ENCODE measurements around the gene GRAMD4.
A peak's percentile ranks its signal among the peaks of the same experiment; 100 is the strongest.

Gene GRAMD4

DNA sequence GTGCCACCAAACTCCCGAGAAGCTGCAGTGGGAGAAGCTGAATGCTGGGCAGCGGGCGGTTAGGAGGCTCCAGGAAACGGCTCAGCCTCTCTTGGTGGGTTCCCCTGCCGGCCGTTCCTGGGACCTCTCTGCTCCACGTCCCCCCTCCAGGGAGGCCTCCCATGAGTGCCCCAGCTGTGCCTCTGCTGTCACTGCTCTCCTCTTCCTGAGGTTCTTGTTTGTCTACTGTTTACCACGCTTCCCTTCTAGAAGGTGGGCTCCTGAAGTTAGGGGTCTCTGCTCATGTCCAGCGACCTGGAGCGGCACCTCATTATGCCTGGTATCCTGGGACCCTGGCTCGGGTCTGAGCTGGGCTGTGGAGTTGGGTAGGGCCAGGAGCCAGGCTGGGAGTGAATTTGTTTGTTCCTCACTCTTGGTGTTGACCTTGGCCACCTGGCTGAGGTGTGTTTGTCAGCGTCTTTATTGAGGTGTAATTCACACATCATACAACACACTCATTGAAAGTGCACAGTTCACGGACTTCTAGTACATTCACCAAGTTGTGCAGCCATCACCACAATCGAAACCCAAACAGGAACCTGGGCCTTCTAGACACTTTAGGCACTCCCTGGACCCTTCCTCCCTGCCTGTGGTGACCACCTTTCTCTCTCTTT is 37.8 kb upstream of the GRAMD4 start:
- DNase-seq (ENCODE audit: insufficient read length, low spot score) (no peak), FAIRE-seq (peak; percentile 28)
- TF ChIP-seq POLR2A (IDR thresholded peaks at IDR 0.05; ENCODE audit: low read depth, low read length) (no peak), TAF1 (IDR thresholded peaks at IDR 0.05; ENCODE audit: low read depth, low read length) (no peak), POU2F2 (IDR thresholded peaks at IDR 0.05; ENCODE audit: low read depth, low read length) (no peak), SPI1 (IDR thresholded peaks at IDR 0.05; ENCODE audit: low read depth, low read length) (0 out of 2 replicates have a peak, but pooled peaks have one; percentile 3)

DNA sequence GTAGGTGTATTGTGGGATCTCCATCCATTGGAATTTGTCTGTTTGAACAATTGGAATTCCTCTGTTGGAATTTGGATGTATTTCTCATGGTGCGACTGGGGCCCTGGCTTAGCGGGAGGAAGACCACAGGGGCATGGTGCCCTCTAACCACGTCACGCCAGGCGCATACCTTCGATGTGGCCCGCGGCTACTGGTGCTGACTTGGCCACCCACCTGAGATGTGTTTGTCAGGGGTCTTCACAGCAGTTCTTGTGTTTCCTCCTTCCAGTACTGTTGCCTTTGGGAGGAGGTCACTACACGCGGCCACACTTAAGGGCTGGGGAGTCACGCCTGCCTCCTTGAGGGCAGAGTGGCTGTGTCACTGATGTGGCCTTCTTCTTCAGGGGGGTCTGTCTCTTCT is 36.6 kb upstream of the GRAMD4 start:
- no peak for TF ChIP-seq POLR2AphosphoS5 (IDR thresholded peaks at IDR 0.05; ENCODE audit: low read depth, low read length)
- TF ChIP-seq POLR2A (IDR thresholded peaks at IDR 0.05; ENCODE audit: low read depth, low read length) = no peak
- FAIRE-seq (no peak), DNase-seq (ENCODE audit: insufficient read length, low spot score) (no peak)

DNA sequence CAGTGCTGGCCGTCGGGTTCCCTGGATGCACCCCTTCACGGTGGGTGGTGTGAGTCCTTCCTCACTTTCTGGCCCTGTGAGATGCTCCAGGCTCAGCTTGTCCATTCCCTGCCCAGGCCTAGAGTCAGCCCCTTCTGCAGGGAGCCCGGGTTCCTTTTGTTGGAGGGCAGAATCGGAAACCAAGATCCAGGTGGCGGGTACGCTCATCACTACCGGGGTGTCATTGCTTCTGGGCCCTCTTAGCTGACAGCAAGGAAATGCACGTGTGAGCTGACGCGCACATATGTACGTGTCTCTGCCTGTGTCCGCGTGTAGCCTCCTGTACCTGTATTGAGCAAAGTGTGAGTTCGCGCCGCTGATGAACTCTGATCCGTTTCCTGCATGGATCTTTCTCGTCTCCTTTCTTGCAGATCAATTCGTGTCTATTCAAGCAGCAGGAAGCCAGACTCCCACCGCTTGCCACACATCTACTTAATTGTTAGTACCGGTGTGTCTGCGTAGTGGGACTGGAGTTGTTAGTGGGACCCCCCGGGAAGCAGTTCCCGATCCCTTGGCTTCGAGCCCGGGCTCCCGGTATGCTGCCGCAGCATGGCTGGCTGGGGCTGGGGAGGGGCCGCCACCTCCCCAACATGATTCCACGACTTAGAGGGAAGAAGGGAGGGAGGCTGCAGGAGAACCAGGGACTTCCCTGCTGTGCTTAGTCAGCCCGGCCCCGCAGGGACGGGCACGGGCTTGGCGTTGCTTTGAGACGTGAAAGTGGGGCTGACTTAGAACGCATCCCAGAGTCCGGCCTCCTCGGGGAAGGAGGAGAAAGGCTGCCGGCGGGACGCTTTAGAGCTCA is 35.9 kb upstream of the GRAMD4 start:
- no peak for DNase-seq (ENCODE audit: insufficient read length, low spot score)
- TF ChIP-seq POLR2A (IDR thresholded peaks at IDR 0.05; ENCODE audit: low read depth, low read length) (no peak), POU2F2 (IDR thresholded peaks at IDR 0.05; ENCODE audit: low read depth, low read length) (no peak), SPI1 (IDR thresholded peaks at IDR 0.05; ENCODE audit: low read depth, low read length) (no peak), POLR2AphosphoS5 (IDR thresholded peaks at IDR 0.05; ENCODE audit: low read depth, low read length) (no peak), PAX5 (IDR thresholded peaks at IDR 0.05; ENCODE audit: insufficient read depth, low read length, severe bottlenecking) (no peak), TAF1 (IDR thresholded peaks at IDR 0.05; ENCODE audit: low read depth, low read length) (no peak)
- FAIRE-seq = peak; percentile 33

DNA sequence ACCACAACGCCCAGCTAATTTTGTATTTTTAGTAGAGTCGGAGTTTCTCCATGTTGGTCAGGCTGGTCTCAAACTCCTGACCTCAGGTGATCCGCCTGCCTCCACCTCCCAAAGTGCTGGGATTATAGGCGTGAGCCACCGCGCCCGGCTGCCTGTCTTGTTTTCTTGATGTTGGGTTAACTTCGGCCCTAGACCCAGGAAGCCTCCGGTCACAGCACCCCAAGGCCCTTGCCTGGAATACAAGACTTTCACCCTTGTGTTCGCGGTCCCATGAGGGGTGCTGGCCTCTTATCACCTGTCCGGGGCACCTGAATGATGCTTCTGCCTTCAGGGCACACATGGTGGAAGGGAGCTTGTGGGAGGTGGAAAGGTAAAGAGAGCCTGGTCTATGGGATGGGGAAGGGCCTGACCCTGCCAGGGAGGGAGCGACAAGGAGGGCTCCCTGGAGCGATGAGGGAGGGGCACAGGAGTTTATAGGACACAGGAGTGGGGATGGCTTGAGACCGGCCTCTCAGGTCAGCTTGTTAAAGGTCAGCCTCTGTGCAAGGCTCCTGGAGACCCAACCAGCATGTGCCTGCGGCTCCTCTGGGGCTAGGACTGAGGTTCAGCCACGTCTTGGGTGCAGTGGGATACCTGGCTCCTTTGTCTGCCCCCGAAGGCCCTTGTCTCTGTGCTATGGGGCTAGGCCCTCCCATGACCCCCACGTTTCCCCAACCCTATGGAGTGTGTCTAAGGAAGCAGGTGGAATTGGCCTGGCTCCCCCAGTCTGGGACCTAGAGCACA is 34.7 kb upstream of the GRAMD4 start:
- FAIRE-seq = no peak
- DNase-seq (ENCODE audit: insufficient read length, low spot score) = no peak
- TF ChIP-seq POLR2AphosphoS5 (IDR thresholded peaks at IDR 0.05; ENCODE audit: low read depth, low read length) = no peak
- no peak for TF ChIP-seq TAF1 (IDR thresholded peaks at IDR 0.05; ENCODE audit: low read depth, low read length)
- no peak for TF ChIP-seq SPI1 (IDR thresholded peaks at IDR 0.05; ENCODE audit: low read depth, low read length)
- no peak for TF ChIP-seq POLR2A (IDR thresholded peaks at IDR 0.05; ENCODE audit: low read depth, low read length)
- TF ChIP-seq PAX5 (IDR thresholded peaks at IDR 0.05; ENCODE audit: insufficient read depth, low read length, severe bottlenecking) = no peak

DNA sequence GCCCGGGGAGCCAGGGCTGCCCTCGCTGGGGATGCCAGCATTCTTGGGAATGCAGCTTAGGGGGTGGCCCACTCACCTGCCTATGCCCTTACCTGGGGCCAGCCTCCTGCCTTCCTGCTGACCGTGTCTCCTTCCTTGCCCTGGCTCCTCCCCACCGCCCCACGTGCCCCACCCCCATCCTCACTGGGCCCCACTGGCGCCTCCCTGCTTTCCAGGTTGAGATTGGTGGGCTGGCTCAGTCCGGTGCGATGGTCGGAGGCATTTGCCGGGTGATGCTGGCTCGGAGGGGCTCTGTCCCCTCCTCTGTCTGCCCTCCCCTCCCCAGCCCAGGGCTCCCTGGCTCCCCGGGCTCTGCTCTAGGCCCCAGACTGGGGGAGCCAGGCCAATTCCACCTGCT is 34.1 kb upstream of the GRAMD4 start:
- TF ChIP-seq POLR2AphosphoS5 (IDR thresholded peaks at IDR 0.05; ENCODE audit: low read depth, low read length) = no peak
- no peak for TF ChIP-seq POU2F2 (IDR thresholded peaks at IDR 0.05; ENCODE audit: low read depth, low read length)
- TF ChIP-seq TAF1 (IDR thresholded peaks at IDR 0.05; ENCODE audit: low read depth, low read length) = no peak
- no peak for TF ChIP-seq POLR2A (IDR thresholded peaks at IDR 0.05; ENCODE audit: low read depth, low read length)
- TF ChIP-seq SPI1 (IDR thresholded peaks at IDR 0.05; ENCODE audit: low read depth, low read length) = no peak
- TF ChIP-seq PAX5 (IDR thresholded peaks at IDR 0.05; ENCODE audit: insufficient read depth, low read length, severe bottlenecking) = no peak
- FAIRE-seq = no peak
- no peak for DNase-seq (ENCODE audit: insufficient read length, low spot score)

DNA sequence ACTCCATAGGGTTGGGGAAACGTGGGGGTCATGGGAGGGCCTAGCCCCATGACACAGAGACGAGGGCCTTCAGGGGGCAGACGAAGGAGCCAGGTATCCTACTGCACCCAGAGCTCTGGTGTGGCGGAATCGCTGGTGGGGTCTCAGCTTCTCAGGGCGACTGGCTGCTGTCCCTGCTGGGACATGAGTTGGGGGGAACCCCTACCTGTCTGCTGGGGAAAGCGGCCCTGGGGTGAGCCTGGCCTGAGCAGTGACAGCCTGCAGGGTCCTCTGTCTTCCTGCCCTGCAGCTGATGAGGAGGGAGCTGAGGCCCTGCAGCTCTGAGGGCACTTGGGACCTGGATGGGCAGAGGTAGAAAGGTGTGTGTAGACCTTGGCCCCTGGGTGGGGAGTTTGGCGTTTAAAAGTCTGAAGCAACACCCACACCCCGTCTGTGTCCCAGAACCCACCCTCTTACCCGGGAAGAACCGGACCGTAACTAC is 33.6 kb upstream of the GRAMD4 start:
- no peak for FAIRE-seq
- no peak for TF ChIP-seq TAF1 (IDR thresholded peaks at IDR 0.05; ENCODE audit: low read depth, low read length)
- TF ChIP-seq POLR2A (IDR thresholded peaks at IDR 0.05; ENCODE audit: low read depth, low read length) = no peak
- TF ChIP-seq SPI1 (IDR thresholded peaks at IDR 0.05; ENCODE audit: low read depth, low read length) = no peak
- no peak for TF ChIP-seq POU2F2 (IDR thresholded peaks at IDR 0.05; ENCODE audit: low read depth, low read length)
- TF ChIP-seq POLR2AphosphoS5 (IDR thresholded peaks at IDR 0.05; ENCODE audit: low read depth, low read length) = no peak
- TF ChIP-seq PAX5 (IDR thresholded peaks at IDR 0.05; ENCODE audit: insufficient read depth, low read length, severe bottlenecking) = no peak
- DNase-seq (ENCODE audit: insufficient read length, low spot score) = no peak

DNA sequence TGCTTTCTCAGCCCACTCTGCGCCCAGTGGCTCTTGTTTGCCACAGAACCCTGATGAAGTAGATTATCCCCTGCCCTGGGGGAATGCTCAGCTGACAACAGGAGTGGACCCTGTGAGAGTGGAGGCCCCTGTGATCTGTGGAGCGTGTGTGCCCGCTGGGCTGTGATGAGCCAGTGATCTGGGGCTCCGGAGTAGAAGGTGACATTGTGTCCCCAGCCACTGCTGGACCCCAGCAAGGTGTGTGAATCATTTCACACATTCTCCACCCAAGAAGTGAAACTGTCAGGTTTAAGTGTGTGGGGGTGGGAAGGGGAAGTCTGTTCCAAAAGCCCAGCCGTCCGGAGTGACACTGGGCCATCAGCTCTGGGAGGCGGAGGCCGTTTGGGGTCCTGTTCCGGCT is 33.1 kb upstream of the GRAMD4 start:
- TF ChIP-seq POU2F2 (IDR thresholded peaks at IDR 0.05; ENCODE audit: low read depth, low read length) = no peak
- TF ChIP-seq POLR2AphosphoS5 (IDR thresholded peaks at IDR 0.05; ENCODE audit: low read depth, low read length) = peak; percentile 4; the same call in 1 of the 2 replicates
- TF ChIP-seq TAF1 (IDR thresholded peaks at IDR 0.05; ENCODE audit: low read depth, low read length) = no peak
- TF ChIP-seq PAX5 (IDR thresholded peaks at IDR 0.05; ENCODE audit: insufficient read depth, low read length, severe bottlenecking) = peak; percentile 3
- no peak; the same call in 1 of the 2 replicates for TF ChIP-seq POLR2A (IDR thresholded peaks at IDR 0.05; ENCODE audit: low read depth, low read length)
- peak; percentile 90 for TF ChIP-seq SPI1 (IDR thresholded peaks at IDR 0.05; ENCODE audit: low read depth, low read length)
- FAIRE-seq (no peak), DNase-seq (ENCODE audit: insufficient read length, low spot score) (peak; percentile 83)

DNA sequence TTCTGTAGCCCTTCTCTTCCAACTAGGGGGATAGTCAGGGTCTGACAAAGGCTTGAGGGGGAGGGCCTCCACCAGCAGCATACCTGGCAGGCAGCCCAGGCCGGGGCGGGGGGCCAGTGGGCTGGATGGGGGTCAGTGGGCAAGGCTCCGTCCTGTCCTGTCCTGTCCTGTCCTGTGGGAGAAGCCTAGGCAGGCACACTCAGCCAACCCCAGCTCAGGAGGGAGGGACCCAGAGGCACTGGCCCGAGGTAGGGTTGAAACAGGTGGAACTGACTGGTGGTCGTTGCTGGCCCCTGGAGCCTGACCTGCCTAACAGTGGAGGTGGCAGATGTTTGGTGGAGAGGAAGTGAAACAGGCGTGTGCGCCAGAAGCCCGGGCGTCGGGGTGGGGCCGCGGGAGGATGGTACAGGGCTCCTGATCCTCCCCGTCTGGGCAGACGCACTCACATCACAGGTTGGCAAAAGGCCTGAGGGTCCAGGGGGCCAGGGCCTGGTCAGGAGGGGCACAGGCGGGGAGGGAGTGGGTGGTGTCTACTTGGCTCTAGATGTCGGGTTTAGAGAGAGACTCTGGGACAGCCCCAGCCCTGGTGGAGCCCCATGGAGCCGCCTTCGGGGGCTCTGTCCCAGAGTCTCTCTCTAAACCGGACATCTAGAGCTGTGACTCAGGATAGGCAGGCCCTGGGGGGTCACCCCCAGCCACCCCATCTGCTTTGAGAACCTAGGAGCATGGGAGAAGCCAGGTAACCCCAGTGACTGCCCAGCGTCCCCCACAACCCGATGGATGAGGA is 32.5 kb upstream of the GRAMD4 start:
- TF ChIP-seq SPI1 (IDR thresholded peaks at IDR 0.05; ENCODE audit: low read depth, low read length) = peak; percentile 99
- TF ChIP-seq TAF1 (IDR thresholded peaks at IDR 0.05; ENCODE audit: low read depth, low read length) = no peak
- no peak; the same call in 1 of the 2 replicates for TF ChIP-seq POLR2A (IDR thresholded peaks at IDR 0.05; ENCODE audit: low read depth, low read length)
- DNase-seq (ENCODE audit: insufficient read length, low spot score) = peak; percentile 83
- FAIRE-seq = peak; percentile 98

Measured in GM12891 (cell line).